HG03025 (cell line): ENCODE results near the gene ZNF90.
"Not testable (repeated sequence)": the region's sequence is repeated elsewhere in the genome, so short reads cannot be mapped to it uniquely, and the experiment has no call there.

Experiments used
- ATAC-seq: cut with Tn5 transposase; IDR thresholded peaks from one replicate; pipeline ENCODE4 v1.9.1; 2021; ENCODE audit warnings: mild to moderate bottlenecking, moderate library complexity; ENCODE audit not compliant: unreplicated experiment, low FRiP score

ZNF90 gene

DNA sequence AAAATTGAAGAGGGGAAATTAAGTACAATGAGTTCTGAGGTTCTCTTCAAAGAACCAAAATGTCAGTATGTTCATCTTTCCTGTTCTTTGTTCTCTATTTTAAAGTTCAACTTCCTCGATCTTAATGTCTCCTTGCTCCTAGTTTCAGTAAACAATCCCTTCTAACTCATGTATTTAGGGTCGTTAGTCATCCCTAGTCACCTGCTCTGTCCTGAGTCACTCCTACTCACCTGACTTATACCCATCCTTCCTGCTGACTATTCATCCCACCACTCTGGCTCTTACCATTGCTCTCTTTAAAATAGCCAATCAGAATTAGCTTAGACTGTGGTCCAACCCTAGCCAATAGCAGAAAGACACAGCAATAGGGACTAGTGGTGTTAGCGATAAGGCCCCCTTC lies 24.3 kb downstream of the ZNF90 start:
- ATAC-seq: no peak

DNA sequence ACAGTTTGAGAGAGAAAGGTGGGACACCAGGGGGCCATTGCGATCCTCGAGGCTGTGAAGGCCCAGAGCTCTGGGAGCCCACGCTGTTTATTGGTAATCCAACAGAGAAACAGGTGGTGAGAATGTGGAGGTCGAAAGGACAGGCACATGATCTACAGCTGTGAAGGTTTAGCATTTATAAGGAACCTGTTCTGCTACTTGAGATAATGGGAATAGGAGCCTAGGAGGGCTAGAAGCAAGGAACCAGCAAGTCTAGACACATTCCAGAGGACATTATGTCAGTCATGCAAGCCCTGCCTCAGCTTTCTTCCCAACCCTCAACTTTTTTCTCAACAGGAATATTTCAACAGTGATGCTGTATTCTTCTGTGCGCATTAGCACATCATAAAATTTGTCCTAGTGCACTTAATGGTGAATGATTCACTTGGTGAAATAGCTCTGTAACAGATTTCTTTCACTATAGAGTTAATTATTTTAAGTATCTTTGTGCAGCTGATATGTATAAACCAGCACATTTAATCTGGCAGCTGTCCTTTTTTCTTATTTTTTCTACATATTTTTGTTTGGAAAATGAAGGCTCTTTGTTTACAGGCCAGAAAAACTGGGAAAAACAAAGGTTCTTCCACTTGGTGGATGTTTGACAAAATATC lies 25.4 kb downstream of the ZNF90 start:
- no peak for ATAC-seq

DNA sequence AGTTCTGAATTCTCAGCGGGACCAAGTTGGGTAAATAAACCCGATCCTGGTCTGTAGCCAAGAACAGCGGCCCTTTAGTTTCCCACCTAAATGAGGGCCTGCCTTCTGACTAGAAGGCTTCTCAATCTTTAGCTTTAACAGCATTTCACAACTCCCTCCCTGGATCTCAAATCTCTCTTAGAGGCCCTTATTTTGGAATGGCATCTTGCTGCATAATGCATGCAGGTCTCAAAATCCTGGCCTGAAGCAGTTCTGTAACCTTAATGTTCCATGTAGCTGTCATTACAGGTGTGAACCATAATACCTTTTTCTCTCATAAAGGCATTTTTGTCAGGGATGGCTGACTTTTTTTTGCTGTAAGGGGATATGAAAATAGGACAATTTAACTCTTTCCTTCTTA lies 29.5 kb downstream of the ZNF90 start:
- no peak for ATAC-seq

DNA sequence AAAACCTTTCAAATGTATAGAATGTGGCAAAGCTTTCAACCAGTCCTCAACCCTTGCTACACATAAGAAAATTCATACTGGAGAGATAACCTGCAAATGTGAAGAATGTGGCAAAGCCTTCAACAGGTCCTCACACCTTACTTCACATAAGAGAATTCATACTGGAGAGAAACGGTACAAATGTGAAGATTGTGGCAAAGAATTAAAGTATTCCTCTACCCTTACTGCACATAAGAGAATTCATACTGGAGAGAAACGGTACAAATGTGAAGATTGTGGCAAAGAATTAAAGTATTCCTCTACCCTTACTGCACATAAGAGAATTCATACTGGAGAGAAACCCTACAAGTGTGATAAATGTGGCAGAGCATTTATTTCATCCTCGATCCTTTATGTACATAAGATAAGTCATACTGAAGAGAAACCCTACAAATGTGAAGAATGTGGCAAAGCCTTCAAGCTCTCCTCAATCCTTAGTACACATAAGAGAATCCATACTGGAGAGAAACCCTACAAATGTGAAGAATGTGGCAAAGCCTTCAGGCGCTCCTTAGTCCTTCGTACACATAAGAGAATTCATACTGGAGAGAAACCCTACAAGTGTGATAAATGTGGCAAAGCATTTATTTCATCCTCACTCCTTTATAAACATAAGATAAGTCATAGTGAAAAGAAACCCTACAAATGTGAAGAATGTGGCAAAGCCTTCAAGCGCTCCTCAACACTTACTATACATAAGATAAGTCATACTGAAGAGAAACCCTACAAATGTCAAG lies 40.5 kb downstream of the ZNF90 start:
- ATAC-seq: not testable (repeated sequence)

DNA sequence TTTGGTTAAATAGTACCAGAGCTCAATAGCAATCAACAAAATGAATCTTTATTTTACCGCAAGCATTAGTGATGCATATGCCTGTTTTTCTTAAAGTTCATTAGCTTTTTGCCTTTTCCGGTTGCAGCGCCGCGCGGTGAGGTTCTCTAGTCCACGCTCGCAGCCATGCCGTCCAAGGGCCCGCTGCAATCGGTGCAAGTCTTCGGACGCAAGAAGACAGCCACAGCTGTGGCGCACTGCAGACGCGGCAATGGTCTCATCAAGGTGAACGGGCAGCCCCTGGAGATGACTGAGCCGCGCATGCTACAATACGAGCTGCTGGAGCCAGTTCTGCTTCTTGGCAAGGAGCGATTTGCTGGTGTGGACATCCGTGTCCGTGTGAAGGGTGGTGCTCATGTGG lies 47.1 kb downstream of the ZNF90 start:
- ATAC-seq: no peak

DNA sequence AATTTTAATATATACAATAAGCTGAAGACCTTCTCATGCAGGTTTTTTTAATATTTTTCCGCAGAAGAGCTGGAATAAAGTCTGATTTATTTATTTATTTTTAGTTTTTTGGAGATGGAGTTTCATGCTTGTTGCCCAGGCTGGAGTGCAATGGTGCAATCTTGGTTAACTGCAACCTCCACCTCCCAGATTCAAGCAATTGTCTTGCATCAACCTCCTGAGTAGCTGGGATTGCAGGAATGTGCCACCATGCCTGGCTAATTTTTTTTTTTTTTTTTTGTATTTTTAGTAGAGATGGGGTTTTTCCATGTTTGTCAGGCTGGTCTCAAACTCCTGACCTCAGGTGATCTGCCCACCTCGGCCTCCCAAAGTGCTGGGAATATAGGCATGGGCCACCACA lies 55.1 kb downstream of the ZNF90 start:
- ATAC-seq: not testable (repeated sequence)

DNA sequence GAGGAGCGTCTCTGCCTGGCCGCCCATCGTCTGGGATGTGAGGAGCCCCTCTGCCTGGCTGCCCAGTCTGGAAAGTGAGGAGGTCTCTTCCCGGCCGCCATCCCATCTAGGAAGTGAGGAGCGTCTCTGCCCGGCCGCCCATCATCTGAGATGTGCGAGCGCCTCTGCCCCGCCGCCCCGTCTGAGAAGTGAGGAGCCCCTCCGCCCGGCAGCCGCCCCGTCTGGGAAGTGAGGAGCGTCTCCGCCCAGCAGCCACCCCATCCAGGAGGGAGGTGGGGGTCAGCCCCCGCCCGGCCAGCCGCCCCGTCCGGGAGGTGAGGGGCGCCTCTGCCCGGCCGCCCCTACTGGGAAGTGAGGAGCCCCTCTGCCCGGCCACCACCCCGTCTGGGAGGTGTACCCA lies 59.9 kb downstream of the ZNF90 start:
- ATAC-seq: not testable (repeated sequence)

DNA sequence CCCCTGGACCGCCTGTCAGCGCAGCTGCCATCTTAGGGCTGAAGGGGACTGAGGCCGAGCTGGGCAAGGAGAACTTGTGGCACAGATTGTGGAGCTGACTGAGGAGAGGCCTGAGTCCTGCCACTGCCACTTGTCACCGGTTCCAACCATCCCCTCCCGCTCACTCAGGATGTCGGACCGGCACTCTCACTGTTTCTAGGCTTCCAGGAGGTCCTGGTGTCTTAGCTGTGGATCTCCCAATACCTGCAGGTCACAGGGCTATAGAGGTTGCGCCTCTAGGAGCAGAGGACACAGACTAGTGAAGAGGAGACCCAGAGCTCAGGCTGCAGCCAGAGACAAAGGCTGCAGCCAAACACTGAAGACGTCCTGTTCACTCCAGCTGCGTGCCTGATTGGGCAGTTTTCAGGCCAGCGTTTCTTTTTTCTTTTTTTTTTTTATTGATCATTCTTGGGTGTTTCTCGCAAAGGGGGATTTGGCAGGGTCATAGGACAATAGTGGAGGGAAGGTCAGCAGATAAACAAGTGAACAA lies 73.9 kb downstream of the ZNF90 start:
- ATAC-seq: no peak

DNA sequence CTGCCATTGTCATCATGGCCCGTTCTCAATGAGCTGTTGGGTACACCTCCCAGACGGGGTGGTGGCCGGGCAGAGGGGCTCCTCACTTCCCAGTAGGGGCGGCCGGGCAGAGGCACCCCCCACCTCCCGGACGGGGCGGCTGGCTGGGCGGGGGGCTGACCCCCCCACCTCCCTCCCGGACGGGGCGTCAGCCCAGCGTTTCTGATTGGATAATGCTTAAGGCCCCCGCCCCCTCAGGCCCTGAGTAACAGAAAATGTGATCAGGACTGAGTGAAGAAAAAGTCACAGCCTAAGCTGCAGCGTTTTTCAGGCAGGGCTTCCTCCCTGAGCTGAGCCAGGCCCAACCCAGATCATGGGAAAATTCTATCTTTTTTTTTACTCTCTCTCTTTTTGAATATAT lies 74.7 kb downstream of the ZNF90 start:
- not testable (repeated sequence) for ATAC-seq

DNA sequence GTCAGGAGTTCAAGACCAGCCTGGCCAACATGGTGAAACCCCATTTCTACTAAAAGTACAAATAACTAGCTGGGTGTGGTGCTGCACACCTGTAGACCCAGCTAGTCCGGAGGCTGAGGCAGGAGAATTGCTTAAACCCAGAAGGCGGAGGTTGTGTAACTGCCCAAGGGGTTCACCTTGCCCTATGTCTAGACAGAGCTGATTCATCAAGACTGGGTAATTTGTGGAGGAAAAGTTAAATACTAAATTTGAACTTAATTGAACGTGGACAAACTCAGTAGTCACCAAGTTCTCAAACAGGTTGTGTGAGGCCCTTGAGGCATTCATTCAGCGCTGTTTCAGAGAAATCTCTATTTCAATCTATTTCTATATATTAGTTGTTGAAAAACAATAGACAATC lies 75.5 kb downstream of the ZNF90 start:
- no peak for ATAC-seq

DNA sequence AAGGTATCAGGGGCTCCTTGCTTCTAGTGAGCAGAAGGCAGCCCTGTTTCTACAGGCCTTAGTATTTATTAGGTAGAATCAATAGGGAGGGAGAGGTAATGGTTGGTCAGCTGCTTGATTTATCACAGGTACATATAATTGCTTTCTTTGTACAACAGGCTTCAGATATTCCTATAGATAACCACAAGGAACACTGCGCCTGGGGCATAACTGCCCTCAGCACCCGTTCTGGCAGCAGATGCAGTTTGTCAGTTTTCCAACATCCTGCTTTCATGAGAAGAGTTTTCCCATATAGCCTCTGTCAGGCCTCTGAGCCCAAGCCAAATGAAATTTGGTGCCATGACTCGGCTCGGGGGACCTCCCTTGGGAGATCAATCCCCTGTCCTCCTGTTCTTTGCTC lies 76.8 kb downstream of the ZNF90 start:
- ATAC-seq: no peak

DNA sequence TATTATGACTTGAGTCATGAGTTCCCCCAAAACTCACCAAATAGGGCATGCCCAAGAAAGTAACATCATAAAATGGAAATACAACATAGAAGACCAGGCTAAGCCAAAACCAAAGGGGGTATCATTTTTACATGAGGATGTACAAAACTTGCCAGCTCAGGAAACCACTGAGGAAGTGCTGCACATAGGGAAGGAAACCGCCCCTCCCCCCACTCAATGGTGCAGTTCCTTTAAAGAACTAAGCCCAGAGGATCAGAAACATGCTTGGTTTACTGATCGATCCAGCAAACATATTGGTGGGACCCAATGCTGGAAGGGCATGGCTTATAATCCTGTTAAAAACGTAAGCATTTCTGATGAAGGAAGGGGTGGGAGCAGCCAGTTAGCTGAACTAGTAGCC lies 85.0 kb downstream of the ZNF90 start:
- no peak for ATAC-seq

DNA sequence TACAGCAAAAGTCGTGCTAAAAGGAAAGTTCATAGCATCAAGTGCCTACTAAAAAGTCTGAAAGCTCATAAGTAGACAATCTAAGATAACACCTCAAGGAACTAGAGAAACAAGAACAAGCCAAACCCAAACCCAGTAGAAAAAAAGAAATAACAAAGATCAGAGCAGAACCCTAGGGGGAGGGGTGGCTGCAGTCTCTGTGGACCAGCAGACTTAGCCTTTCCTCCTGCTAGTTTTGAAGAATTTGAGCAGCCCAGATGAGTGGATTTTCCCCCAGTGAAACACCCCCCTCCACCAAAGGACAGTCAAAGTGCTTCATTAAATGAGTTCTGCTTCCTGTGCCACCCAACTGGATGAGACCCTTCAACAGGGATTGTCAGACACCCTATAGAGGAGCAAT lies 86.7 kb downstream of the ZNF90 start:
- no peak for ATAC-seq

DNA sequence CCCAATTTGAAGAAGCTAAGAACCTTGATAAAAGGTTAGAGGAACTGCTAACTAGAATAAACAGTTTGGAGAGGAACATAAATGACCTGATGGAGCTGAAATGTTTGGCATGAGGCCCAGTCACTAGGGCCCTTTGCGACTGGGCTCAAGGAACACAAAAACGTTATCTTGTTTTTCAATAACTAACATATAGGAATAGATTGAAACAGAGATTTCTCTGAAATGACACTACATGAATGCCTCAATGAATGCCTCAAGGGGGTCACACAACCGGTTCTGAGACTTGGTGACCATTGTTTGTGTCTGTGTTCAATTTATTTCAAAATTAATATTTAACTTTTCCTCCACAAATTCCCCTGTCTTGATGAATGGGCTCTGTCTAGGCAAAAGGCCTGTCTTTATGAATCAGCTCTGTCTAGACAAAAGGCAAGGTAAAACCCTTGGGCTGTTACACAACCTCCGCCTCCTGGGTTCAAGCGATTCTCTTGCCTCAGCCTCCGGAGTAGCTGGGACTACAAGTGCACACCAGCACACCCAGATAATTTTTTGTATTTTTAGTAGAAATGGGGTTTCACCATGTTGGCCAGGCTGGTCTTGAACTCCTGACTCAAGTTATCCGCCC lies 88.3 kb downstream of the ZNF90 start:
- no peak for ATAC-seq

DNA sequence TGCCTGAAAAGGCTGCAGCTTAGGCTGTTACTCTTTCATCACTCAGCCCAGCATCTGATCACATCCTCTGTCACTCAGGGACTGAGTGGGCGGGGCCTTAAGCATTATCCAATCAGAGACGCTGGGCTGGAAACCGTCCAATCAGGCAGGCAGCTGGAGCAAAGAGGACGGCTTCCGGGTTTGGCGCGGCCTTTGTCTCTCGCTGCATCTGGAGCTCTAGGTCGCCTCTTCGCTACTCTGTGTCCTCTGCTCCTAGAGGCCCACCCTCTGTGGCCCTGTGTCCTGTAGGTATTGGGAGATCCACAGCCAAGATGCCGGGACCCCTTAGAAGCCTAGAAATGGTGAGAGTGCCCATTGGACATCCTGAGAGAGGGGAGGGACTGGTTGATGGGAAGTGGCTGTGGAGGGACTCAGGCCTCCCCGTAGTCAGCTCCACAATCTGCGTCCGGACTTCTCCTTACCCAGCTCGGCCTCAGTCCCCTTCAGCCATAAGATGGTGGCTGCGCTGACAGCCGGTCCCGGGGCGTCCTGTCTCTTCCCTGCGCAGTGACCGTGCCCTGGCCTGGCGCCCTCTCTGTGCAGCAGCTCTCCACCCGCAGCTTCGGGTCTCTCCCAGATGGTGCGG lies 89.3 kb downstream of the ZNF90 start, which contains the start of gene ZNF486:
TSS of gene ZNF486 (plus strand) at position 195 of the 625 bp plus-strand sequence. CDS start at position 312, 117 bp downstream.
- ATAC-seq: no peak

DNA sequence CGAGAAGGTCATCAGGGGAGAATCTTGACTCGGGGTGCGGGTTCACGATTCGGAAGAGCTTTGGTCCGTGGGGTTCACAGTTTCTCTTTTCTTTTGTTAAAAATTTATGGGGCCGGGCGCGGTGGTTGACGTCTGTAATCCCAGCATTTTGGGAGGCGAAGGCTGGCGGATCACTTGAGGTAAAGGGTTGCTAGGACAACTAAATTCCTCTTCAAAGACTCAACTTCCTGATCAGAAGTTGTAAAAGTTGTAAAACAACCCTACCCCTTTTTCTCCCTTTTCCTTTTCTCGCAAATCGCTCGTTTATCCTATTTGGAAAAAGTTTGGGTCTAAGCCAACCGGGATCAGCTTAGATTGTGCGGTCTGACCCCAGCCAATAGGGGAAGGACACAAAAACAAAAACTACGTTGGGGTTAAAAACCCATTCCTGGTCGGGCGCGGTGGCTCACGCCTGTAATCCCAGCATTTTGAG lies 89.9 kb downstream of the ZNF90 start:
- ATAC-seq: no peak
